Umbilical cord (tissue), 2 donors: Measurements from ENCODE around the gene SLC19A2. TPM values are rescaled to one million over a fixed set of nuclear protein-coding genes. Genes with fewer than 3 reads are reported as not detected.
A peak's percentile ranks its signal among the peaks of the same experiment; 100 is the strongest.
"Not testable (repeated sequence)": the region's sequence is repeated elsewhere in the genome, so short reads cannot be mapped to it uniquely, and the experiment has no call there.

Source experiments
- DNase-seq: peaks from one replicate; pipeline ENCODE4 v3.0.0-alpha.2; 2015; ENCODE audit warnings: low spot score
- total RNA-seq: library from RNA; depleted of rRNA; stranded (reverse); fragments of >200 nt; gene quantifications from one replicate; pipeline ENCODE4 v1.2.3, GENCODE V29; 2014; ENCODE audit warnings: low replicate concordance; ENCODE audit not compliant: insufficient read depth

Gene SLC19A2
- 19.5 TPM for total RNA-seq

DNA sequence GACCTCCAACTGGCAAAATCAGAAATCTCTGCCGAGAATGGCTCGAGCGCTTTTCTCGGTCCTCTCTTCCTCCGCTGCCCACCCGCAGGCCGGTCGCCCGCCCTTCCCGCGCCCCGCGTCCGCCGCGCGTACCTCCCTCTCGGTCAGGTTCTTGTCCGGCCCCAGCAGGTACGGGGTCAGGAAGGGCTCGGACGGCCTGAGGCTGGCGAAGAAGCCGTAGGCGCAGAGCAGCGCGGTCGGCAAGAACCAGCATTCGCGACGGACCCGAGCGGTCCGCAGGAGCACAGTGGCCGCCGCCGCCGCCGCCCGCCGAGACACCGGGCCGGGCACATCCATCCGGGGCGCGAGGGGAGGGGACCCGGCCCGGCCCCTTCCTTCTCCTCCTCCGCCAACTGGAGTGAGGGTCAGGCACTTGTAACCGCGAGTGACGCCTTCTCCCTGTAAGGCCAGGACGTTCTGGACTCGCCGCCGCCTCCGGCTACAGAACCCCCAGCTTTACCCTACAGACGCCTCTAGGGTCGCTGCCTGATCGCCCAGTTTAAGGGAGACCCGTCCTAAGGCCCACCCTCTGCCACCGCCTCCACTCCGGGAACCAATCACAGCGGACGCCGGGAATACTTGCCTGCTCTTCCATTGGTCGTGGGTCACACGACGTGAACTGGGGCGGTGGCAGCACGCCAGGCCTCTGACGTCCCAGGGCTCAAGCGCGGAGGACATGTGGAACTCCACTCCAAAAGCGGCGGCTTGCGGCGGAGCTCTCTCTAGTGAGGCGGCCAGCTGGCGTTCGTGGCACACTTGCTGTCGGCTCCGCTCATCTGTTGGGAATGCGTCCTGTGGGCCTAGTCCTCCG lies at the start of gene SLC19A2:
TSS of gene SLC19A2 (minus strand) at position 514 of the 850 bp plus-strand sequence. CDS start at position 336, 178 bp downstream.
- DNase-seq: peak; percentile 100

GRCh38 chr1:169534653-169535052 lies 48.9 kb upstream of the SLC19A2 start:
- DNase-seq: no peak

GRCh38 chr1:169533528-169534190 lies 47.9 kb upstream of the SLC19A2 start:
- DNase-seq: not testable (repeated sequence)

DNA sequence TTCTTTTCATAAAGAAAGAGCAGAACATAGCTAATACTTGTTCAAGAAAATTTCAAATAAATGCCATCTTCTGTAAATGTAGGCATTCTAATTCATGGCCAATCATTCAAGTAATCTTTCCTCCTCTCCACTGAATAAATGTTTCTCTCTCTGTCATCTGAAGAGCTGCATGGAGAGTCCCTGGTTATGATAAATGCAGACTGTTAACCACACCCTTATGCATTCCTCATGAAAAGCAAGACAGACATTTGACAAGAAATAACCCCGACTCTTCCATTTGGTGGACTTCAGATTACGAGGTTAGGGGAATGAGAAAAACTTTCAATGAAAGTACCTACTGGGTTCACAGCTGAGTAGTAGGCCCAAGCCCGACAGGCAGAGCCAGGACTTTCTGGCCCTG lies 44.7 kb upstream of the SLC19A2 start:
- no peak for DNase-seq

DNA sequence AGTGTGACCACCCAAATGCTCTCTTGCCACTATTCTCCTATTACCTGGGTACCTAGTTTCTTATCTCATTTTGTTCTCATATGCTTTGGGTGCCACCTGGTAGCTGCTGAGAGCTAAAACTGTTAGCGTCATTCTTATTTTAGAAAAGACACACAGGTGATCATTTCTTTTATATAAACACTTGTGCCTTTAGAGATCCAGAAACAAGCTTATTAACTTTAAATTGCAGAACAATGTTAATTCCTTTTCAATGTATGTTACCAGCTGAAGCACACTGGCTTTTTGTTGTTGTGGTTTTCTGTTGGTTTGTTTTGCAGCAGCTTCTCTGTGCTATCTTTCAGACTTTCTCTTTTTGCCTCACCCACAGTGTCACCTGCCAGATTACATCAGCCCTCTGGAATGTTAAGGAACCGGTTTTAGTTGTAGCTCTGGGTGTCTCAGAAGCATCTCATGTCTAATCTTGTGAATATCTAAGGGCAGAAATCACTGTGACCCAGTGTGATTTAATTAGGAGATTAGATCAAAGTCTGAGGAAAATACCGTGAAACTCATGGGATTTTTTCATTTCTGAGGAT lies 43.4 kb upstream of the SLC19A2 start:
- DNase-seq: peak; percentile 86

- no peak for DNase-seq
Measured at GRCh38 chr1:169528215-169529067, 42.7 kb upstream of the SLC19A2 start.

GRCh38 chr1:169527451-169528214 lies 41.9 kb upstream of the SLC19A2 start:
- DNase-seq: peak; percentile 82

- DNase-seq: peak; percentile 85
Measured at GRCh38 chr1:169527001-169527400, 41.3 kb upstream of the SLC19A2 start.

GRCh38 chr1:169526120-169526832 lies 40.5 kb upstream of the SLC19A2 start:
- no peak for DNase-seq

DNA sequence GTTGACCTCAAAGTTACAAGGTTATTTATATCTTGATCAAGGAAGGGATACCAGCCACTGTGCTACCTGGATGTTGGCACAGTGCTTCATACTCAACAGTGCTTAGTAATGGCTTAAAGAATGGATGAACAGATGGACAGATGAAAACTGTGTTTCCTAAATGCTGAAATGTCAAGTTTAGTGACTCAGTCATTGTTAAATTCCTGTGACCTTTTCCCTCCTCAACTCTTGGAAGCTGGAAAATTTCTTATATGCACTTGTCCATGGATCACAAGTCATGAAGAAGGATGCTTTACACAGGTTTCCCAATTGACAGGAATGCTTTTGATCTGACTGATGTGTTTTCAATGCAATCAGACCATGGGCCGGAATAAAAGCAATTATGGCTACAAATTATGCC lies 39.6 kb upstream of the SLC19A2 start:
- DNase-seq: no peak

DNA sequence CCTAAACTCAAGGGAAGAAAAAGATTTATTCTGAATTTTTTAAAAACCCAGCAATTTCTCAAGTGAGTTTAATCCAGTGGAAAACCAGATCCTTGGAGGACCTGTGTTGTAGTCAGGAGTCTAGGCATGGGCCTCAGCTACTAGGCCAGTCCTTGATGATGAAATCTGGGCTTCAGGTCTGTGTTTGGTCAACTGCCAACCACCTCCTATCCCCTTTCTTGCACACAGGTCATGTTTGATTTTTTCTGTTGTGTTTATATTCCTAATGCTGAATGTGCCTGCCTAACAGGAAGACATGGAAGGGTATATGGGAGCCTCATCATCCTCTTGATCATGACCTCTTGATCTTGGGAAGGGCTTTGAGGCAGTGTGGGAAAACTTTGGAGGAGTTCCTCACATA lies 38.2 kb upstream of the SLC19A2 start:
- DNase-seq: no peak

- no peak for DNase-seq
Measured at GRCh38 chr1:169521226-169521625, 35.5 kb upstream of the SLC19A2 start.

DNA sequence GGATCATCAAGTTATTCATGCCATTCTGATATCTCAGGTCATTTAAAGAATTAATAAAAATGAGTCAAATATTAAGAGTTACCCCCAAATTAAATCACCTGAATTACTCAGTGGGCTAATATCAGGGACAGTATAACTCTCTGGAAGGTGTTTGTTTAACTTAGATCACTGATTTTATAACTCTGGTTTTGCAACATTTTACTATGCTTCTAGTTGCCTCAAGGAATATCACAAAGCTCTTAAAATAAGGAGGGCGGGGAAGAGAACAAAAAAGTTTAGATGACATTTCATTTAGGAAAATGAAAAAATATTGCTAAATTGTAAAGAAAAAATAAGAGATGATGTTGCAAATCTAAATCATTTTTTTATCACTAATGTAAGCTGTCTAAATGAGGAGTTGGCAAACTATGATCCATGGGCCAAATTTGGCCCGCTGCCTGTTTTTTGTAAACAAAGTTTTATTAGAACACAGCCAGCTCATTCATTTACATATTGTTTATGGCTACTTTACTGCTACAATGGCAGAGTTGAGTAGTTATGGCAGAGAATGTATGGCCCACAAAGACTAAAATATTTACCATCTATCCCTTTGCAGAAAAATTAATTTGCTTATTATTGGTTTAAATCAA lies 31.9 kb upstream of the SLC19A2 start:
- DNase-seq: no peak

DNA sequence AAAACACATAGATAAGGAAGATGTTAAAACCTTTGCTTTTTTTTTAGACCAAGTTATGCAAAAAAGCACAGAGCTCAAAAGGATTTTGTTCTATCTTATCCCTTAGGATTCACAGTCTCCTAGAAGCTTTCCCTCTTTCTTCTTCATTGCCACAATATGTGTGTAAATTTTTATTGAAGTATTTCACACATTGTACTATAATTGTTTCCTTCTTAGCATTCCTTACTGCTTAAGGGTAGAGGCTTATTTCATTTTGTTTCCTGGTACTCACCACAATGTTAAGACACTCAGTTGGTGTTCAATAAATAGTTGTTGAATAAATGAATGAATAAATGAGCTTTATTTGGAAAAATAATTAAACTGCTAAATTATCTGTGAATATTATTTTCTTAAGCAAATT lies 29.9 kb upstream of the SLC19A2 start:
- no peak for DNase-seq

DNA sequence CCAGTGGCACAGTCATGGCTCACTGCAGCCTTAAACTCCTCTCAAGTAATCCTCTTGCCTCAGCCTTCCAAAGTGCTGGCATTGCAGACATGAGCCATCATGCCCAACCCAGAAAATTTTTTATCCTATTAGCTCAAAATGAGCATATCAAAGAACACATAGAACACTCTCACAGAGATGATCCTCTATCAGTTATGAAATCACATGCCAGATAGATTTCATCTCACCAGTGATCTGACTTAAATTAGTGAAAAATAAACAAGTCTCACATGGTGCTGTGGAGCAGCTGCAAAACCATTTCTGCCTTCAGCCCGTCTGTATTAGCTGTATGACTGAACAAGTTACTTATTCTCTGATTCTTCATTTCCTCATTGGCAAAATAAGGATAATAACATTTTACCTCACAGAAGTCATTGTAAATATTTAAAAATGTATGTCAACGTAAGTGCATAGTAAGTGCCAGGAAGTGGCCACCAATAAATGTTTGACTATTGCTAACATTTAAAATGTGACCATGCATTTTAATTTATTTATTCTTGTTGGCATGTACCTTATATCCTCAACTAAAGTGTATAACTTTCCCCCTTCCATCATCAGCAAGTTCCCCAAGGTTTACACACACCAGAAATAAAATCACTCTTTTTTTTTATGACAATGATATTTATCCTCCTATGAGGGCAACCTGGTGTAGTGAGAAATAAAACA lies 29.0 kb upstream of the SLC19A2 start:
- DNase-seq: no peak

DNA sequence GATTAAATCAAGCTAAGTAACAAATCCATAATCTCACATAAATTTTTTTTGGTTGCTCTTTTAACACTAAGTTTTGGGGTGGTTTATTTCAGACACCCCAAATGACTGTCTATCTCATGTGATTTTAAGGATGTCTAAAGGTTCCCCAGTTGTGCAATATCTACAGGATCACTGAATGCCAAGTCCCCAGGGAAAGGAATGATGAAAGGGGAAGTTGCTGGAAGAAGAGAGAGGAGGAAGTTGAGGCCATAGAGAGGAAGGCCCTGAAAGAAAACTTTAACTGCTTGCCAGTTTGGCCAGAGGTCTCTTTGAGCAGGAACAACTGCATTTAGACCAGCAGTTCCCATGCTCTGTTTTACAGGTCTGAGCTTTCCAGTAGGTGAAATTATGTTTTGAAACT lies 27.5 kb upstream of the SLC19A2 start:
- DNase-seq: no peak

- no peak for DNase-seq
Measured at GRCh38 chr1:169511316-169512005, 25.7 kb upstream of the SLC19A2 start.

DNA sequence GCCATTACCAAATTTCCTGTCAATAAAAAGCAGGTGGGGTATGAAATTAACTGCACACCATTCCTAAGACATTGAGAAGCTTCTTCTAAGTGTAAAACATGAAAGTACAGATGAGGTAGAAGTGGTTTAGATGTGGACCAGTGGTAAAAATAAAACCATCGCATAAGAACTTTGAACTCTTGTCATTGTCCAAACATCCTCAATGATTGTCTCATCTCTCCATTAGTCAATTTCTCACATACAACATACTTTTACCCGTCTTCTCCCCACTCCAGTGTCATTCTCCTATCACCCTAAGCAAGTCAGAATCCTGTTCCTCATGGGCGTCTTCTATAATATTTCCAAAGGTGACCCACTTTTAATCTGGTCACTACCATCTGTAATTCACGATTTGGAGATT lies 24.3 kb upstream of the SLC19A2 start:
- DNase-seq: no peak
